Medulla oblongata (tissue), 1 donor: ENCODE results near the gene MARCHF2.

Source experiments
- DNase-seq: peaks from one replicate; pipeline ENCODE4 v3.0.0-alpha.2; 2015; ENCODE audit errors: extremely low spot score

MARCHF2 gene

DNA sequence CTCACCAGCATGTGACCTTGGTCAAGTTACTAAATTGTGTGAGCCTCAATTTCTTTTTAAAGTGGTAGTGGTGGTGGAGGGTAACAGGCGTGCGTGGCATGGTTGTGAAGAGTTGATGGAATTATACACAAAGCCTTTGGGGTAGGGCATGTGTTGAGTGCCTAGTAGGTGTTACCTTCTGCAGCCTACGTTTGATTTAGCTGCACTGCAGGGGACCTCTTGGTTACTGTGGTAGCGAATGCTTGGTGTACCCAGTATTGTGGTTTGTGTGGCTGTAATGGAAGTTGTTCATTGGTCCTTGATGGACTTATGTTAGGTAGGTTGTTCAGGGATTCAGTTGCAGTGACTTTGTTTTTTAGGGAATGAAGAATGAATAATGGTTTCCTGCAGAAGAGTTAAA is 64.8 kb downstream of the MARCHF2 start:
- no peak for DNase-seq

GRCh38 chr19:8478598-8478997 is 65.5 kb downstream of the MARCHF2 start:
- DNase-seq = no peak

- no peak for DNase-seq
These were observed 68.1 kb downstream of the MARCHF2 start for GRCh38 chr19:8481201-8481600.

DNA sequence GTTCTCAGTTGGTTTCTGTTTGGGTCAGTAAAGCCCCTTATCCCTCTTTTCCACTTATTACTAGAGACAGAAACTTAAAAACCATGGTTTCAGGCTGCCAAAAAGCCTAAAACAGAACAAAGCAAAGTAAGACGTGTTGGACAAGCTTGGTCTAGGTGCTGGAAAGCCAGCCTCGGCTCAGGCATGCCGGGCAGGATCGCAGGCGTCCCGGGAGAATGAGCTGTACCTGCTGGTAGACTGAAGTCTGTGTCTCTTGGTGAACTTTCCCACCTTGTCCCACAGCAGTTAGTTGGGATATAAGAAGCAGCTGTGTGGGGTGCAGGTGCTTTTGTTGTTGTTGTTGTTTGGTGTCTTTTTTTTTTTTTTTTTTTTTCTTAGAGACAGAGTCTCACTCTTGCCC is 68.5 kb downstream of the MARCHF2 start:
- DNase-seq = no peak

- DNase-seq = no peak
These were observed 69.6 kb downstream of the MARCHF2 start for GRCh38 chr19:8482696-8483095.

GRCh38 chr19:8483165-8483564 is 70.1 kb downstream of the MARCHF2 start:
- DNase-seq = no peak

- peak; percentile 87 for DNase-seq
These were observed 71.3 kb downstream of the MARCHF2 start for GRCh38 chr19:8484331-8484894.

- DNase-seq = no peak
These were observed 72.7 kb downstream of the MARCHF2 start for GRCh38 chr19:8485561-8486371.

DNA sequence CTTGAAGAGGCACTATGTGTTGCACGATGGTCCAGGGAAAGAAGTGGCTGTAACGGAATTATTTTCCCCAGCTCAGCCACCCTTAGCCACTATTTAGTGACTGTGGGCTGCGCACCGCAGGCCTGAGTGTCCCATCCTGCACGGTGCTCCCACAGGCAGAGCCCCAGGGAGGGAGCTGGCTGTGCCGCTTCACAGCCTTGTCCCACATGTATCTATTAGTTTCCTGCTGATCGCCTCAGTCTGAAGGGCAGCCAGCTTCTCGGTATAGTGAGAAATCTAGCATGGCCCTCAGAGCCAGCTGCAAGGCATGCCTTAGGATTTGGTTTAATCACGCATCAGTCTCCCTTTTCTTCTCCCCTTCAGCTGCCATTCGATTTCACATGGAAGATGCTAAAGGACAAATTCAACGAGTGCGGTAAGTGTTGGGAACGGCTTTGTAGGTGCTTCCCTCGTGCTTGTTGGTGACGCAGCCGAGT is 73.6 kb downstream of the MARCHF2 start:
- DNase-seq = no peak

DNA sequence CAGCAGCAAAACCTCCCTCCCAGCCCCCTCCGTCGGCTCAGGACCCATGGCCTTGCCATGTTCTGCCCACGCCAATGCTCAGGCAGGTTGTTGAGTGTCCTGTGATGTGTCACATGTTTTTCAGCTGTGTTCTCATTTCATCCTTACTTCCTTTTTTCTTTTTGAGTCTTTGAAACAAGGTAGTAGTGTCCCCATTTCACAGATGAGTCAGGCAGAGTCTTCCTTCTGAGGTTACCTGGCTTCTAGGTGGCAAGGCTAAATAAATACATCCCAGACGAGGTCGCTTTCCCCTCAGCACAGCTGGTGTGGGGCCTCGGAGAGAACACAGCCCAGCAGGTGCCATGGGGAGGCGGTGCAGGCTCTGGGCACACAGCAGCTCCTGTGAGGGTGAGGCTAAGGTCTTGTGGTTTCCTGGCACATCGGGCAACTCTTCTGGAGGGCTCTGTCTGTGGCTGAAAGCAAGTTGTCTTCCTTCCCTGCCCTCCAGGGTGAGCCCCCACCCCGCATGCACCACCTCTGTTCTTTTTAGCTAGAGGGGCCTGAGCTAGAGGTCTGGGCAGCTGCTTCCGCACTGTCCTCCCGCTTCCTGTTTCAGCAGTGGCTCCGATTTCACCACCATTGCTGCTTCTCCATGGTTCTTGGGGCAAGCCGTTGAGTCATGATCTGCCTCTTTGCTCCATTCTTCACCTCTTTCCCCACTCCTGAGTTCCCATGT is 74.2 kb downstream of the MARCHF2 start:
- DNase-seq = peak; percentile 71

- DNase-seq = no peak
These were observed 75.3 kb downstream of the MARCHF2 start for GRCh38 chr19:8488365-8488764.
